ENCODE results near the gene ZBTB39. TPM values are rescaled to one million over a fixed set of nuclear protein-coding genes. Genes with fewer than 3 reads are reported as not detected.
A peak's percentile ranks its signal among the peaks of the same experiment; 100 is the strongest.
"Not testable (repeated sequence)": the region's sequence is repeated elsewhere in the genome, so short reads cannot be mapped to it uniquely, and the experiment has no call there.

Gene ZBTB39
- total RNA-seq, 1 experiment from 2014 or later, result 3.6 TPM

DNA sequence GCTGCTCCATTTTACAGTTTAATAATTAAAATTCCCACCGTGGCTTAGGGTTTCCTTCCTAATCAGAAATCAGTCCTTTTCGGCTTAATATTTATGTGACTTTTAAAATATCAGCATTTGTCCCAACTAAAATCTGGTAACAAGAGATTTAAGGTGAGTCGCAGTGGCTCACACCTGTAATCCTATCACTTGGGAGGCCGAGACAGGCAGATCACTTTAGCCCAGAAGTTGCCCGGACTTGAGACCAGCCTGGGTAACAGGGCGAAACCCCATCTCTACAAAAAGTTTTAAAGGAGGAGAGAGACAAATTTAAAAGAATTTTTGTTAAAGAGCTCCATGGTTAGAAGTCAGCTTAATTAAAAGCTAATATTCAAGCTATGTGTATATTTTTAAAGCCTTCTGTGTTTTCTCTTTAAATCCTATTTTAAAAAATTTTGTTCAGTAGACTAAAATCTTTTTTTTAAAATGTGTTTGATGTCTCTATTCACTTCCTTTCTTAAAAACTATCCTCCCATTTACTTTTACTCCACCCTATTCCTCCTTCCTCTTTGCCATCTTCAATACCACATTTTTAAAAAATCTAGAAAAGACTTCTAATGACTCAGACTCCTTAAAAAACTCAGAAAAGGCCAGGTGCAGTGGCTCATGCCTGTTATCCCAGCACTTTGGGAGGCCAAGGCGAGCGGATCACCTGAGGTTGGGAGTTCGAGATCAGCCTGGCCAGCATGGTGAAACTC is 13.8 kb upstream of the ZBTB39 start:
- Histone ChIP-seq H2AFZ (ENCODE audit: low read length) (peak overlapping the region; percentile 5; the same call in 1 of the 2 replicates), H3K36me3 (ENCODE audit: low read depth, low read length) (no peaks in the 10 kb centered on the region), H3K9ac (ENCODE audit: low read length) (no peak overlapping the region), H3K4me2 (ENCODE audit: low read length) (no peak overlapping the region), H3K27ac (ENCODE audit: low read length) (no peak overlapping the region), H3K27me3 (ENCODE audit: low read length) (peaks cover 9% of the 10 kb centered on the region), H3K4me3 (ENCODE audit: low read length) (no peak overlapping the region), H3K9me3 (ENCODE audit: low read length) (no peaks in the 10 kb centered on the region), H3F3A (ENCODE audit: low read length, unreplicated experiment) (no peaks in the 10 kb centered on the region), H3K79me2 (ENCODE audit: low read length) (no peaks in the 10 kb centered on the region), H3K9me2 (replicated peaks; ENCODE audit: low read length) (no peaks in the 10 kb centered on the region), H4K20me1 (ENCODE audit: low read length) (no peaks in the 10 kb centered on the region), H3K4me1 (ENCODE audit: insufficient read depth, low read length) (peaks cover 7% of the 10 kb centered on the region)
- POLR2A ChIA-PET (ENCODE audit: unreplicated experiment), result no interaction called here
- TF ChIP-seq, protein P1, sequence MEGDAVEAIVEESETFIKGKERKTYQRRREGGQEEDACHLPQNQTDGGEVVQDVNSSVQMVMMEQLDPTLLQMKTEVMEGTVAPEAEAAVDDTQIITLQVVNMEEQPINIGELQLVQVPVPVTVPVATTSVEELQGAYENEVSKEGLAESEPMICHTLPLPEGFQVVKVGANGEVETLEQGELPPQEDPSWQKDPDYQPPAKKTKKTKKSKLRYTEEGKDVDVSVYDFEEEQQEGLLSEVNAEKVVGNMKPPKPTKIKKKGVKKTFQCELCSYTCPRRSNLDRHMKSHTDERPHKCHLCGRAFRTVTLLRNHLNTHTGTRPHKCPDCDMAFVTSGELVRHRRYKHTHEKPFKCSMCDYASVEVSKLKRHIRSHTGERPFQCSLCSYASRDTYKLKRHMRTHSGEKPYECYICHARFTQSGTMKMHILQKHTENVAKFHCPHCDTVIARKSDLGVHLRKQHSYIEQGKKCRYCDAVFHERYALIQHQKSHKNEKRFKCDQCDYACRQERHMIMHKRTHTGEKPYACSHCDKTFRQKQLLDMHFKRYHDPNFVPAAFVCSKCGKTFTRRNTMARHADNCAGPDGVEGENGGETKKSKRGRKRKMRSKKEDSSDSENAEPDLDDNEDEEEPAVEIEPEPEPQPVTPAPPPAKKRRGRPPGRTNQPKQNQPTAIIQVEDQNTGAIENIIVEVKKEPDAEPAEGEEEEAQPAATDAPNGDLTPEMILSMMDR (conservative IDR thresholded peaks at IDR 0.05; ENCODE audit: low read depth, low read length), result no peak
- TF ChIP-seq EZH2phosphoT487 (IDR thresholded peaks at IDR 0.05; ENCODE audit: borderline replicate concordance, low read length) (no peak), EZH2 (IDR thresholded peaks at IDR 0.05; ENCODE audit: low read length, unreplicated experiment) (no peak)
- BruUV-seq (replicated peaks), result no TSS peak
- CTCF ChIA-PET, result no interaction called here
- ATAC-seq, result no peak; the same call in 1 of the 2 replicates
- peak; percentile 42 for DNase-seq
- intact Hi-C loops (cut with micrococcal nuclease), result no loop called here

DNA sequence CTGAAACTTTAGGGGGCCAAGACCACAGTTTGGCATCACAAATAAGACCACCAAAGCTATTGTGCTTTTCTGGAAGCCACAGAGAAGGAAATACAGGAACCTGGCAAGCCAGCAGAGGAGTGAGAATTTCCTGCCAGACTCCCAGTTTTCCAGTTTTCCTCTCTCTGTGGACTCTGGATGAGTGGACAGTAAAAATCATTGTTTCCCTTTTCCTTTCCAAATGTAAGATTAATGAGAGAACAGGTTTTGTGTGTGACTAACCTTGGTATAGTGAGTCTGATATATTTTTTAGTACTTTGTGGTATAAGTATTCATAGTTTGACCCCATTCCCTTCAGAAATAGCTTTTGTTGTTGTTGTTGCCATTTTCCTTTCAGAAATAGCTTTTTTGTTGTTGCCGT is 12.6 kb upstream of the ZBTB39 start:
- TF ChIP-seq EZH2phosphoT487 (IDR thresholded peaks at IDR 0.05; ENCODE audit: borderline replicate concordance, low read length) (no peak), EZH2 (IDR thresholded peaks at IDR 0.05; ENCODE audit: low read length, unreplicated experiment) (no peak)
- TF ChIP-seq, protein P1 (conservative IDR thresholded peaks at IDR 0.05; ENCODE audit: low read depth, low read length), result no peak
- CTCF ChIA-PET, result no interaction called here
- peaks cover 7% of the 10 kb centered on the region for H3K4me1 ChIP-seq (ENCODE audit: insufficient read depth, low read length)
- no TSS peak for BruUV-seq (replicated peaks)
- no peaks in the 10 kb centered on the region for H3K36me3 ChIP-seq (ENCODE audit: low read depth, low read length)
- peaks cover 22% of the 10 kb centered on the region for H3K27me3 ChIP-seq (ENCODE audit: low read length)
- H4K20me1 ChIP-seq (ENCODE audit: low read length), result no peaks in the 10 kb centered on the region
- H3K9me3 ChIP-seq (ENCODE audit: low read length), result no peaks in the 10 kb centered on the region
- no peak for DNase-seq
- POLR2A ChIA-PET (ENCODE audit: unreplicated experiment), result no interaction called here
- no peak overlapping the region for H2AFZ ChIP-seq (ENCODE audit: low read length)
- H3K4me3 ChIP-seq (ENCODE audit: low read length), result no peak overlapping the region
- H3F3A ChIP-seq (ENCODE audit: low read length, unreplicated experiment), result no peaks in the 10 kb centered on the region
- intact Hi-C loops (cut with micrococcal nuclease), result no loop called here
- H3K9me2 ChIP-seq (replicated peaks; ENCODE audit: low read length), result no peaks in the 10 kb centered on the region
- no peak overlapping the region for H3K9ac ChIP-seq (ENCODE audit: low read length)
- H3K27ac ChIP-seq (ENCODE audit: low read length), result no peak overlapping the region
- no peak for ATAC-seq
- no peak overlapping the region for H3K4me2 ChIP-seq (ENCODE audit: low read length)
- no peaks in the 10 kb centered on the region for H3K79me2 ChIP-seq (ENCODE audit: low read length)

DNA sequence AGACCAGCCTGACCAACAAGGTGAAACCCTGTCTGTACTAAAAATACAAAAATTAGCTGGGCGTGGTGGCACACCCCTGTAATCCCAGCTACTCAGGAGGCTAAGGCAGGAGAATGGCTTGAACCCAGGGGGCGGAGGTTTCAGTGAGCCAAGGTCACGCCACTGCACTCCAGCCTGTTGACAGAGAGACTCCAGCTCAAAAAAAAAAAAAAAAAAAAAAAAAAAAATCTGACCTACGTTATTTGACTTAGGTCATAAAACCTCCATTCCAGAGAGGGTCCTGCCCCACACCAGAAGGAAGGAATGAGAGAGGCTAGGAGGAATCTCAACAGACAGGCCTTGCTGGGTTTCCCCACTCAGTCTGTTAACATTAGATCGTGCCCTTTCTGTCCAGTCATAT is 12.0 kb upstream of the ZBTB39 start:
- CTCF ChIA-PET; H3K4me1 ChIP-seq (ENCODE audit: insufficient read depth, low read length); H3K27ac ChIP-seq (ENCODE audit: low read length); H3K36me3 ChIP-seq (ENCODE audit: low read depth, low read length); H3F3A ChIP-seq (ENCODE audit: low read length, unreplicated experiment); intact Hi-C loops (cut with micrococcal nuclease); H3K4me2 ChIP-seq (ENCODE audit: low read length); H3K9ac ChIP-seq (ENCODE audit: low read length); H3K9me3 ChIP-seq (ENCODE audit: low read length); ATAC-seq; H4K20me1 ChIP-seq (ENCODE audit: low read length); H3K9me2 ChIP-seq (replicated peaks; ENCODE audit: low read length); H3K4me3 ChIP-seq (ENCODE audit: low read length); H3K79me2 ChIP-seq (ENCODE audit: low read length); BruUV-seq (replicated peaks); DNase-seq; H2AFZ ChIP-seq (ENCODE audit: low read length): not testable (repeated sequence)
- H3K27me3 ChIP-seq (ENCODE audit: low read length), result peaks cover 27% of the 10 kb centered on the region
- POLR2A ChIA-PET (ENCODE audit: unreplicated experiment), result interaction anchor here (0.6 to 0.7 kb wide), 2 partner anchors 63 to 79 kb away, joined by 7 to 16 read pairs; no protein-coding TSS in a partner anchor
